ENCODE results near the gene KRT13.

GRCh38 chr17:41513168-41513547 is 7.7 kb upstream of the KRT13 start:
- TF ChIP-seq EZH2 (IDR thresholded peaks at IDR 0.05; ENCODE audit: borderline replicate concordance, low read length) (no peak), CTCF (IDR thresholded peaks at IDR 0.05; ENCODE audit: low read length) (no peak)

All from OCI-LY1 (cell line).